EL (cell line): Measurements from ENCODE around the gene ACADS.

ENCODE experiments used
- DNase-seq: peaks from one replicate; pipeline ENCODE4 v3.0.0-alpha.2; 2016

Gene ACADS

GRCh38 chr12:120758798-120759590 is 33.4 kb downstream of the ACADS start:
- DNase-seq: no peak

- DNase-seq: no peak
These were observed 34.1 kb downstream of the ACADS start for GRCh38 chr12:120759591-120760348.

- no peak for DNase-seq
These were observed 35.0 kb downstream of the ACADS start for GRCh38 chr12:120760349-120761254.

- DNase-seq: no peak
These were observed 35.9 kb downstream of the ACADS start for GRCh38 chr12:120761519-120761934.

GRCh38 chr12:120762086-120762485 is 36.5 kb downstream of the ACADS start:
- DNase-seq: no peak

GRCh38 chr12:120763250-120763649 is 37.6 kb downstream of the ACADS start:
- DNase-seq: no peak

GRCh38 chr12:120764816-120765215 is 39.2 kb downstream of the ACADS start:
- no peak for DNase-seq

- DNase-seq: no peak
These were observed 40.9 kb downstream of the ACADS start for GRCh38 chr12:120766566-120766965.

GRCh38 chr12:120767071-120768024 is 41.7 kb downstream of the ACADS start:
- DNase-seq: no peak

- DNase-seq: no peak
These were observed 45.5 kb downstream of the ACADS start for GRCh38 chr12:120771097-120771496.

GRCh38 chr12:120774169-120774916 is 48.7 kb downstream of the ACADS start:
- no peak for DNase-seq

GRCh38 chr12:120775862-120776552 is 50.4 kb downstream of the ACADS start:
- no peak for DNase-seq

- DNase-seq: peak; percentile 72
These were observed 57.6 kb downstream of the ACADS start for GRCh38 chr12:120783197-120783596.

GRCh38 chr12:120784804-120785203 is 59.2 kb downstream of the ACADS start:
- no peak for DNase-seq

GRCh38 chr12:120787889-120788288 is 62.3 kb downstream of the ACADS start:
- no peak for DNase-seq
